Adrenal gland (tissue), 12 donors: ENCODE results near the gene ARMH1. TPM values are rescaled to one million over a fixed set of nuclear protein-coding genes. Genes with fewer than 3 reads are reported as not detected.
"Not testable (repeated sequence)": the region's sequence is repeated elsewhere in the genome, so short reads cannot be mapped to it uniquely, and the experiment has no call there.

ENCODE experiments used
- DNase-seq, 7 donors: peaks; one replicate each; pipeline ENCODE4 v3.0.0-alpha.2; 2019 to 2020
- H3K27ac ChIP-seq, 5 donors: fragments of 200-600 bp; sonication (generic) in 4 of 5; 1 replicate in 3 of 5; 2 replicates in 2 of 5; pipeline versions ENCODE4 v1.5.1 to v1.8.0; 2016 to 2020; ENCODE audit warnings: mild to moderate bottlenecking in 1 of 5
- H3K27me3 ChIP-seq: fragments of 200-600 bp; 2 replicates; pipeline ENCODE4 v1.8.0; 2021
- H3K36me3 ChIP-seq, 2 donors: fragments of 200-600 bp; replicated peaks in 1 of 2; 1 replicate in 1 of 2; 2 replicates in 1 of 2; pipeline versions ENCODE4 v1.5.1 to v1.8.0; 2018 to 2022
- H3K4me1 ChIP-seq, 2 donors: fragments of 200-600 bp; replicated peaks in 1 of 2; 1 replicate in 1 of 2; 2 replicates in 1 of 2; pipeline versions ENCODE4 v1.5.1 to v1.8.0; 2018 to 2021
- H3K4me3 ChIP-seq, 4 donors: fragments of 200-600 bp; sonication (generic) in 3 of 4; one replicate each; pipeline ENCODE4 v1.5.1; 2016 to 2018
- H3K9me3 ChIP-seq, 3 donors: fragments of 200-600 bp; sonication (generic) in 1 of 3; replicated peaks in 1 of 3; 1 replicate in 2 of 3; 2 replicates in 1 of 3; pipeline versions ENCODE4 v1.5.1 to v1.8.0; 2016 to 2021
- POLR2A ChIP-seq, 2 donors: fragments of 450-650 bp; IDR thresholded peaks; one replicate each; pipeline ENCODE4 v1.6.1; 2017; ENCODE audit warnings: antibody characterized with exemption in 2 of 2, mild to moderate bottlenecking in 2 of 2, moderate library complexity in 1 of 2
- WGBS, 4 donors: extraction: QIAGEN DNeasy Blood & Tissue Kit in 2 of 4; methylation state at CpG; one replicate each; pipeline versions ENCODE4 v1.1.5 to v1.1.7; 2013 to 2017; 5-methylcytosine and 5-hydroxymethylcytosine counted together
- intact Hi-C, 2 donors: fragments of 100-400 bp; cut with DNase I; formaldehyde crosslinking; loops; one replicate each; pipeline versions ENCODE4 v1.14.1 to v1.15.0; 2022 to 2023
- polyA plus RNA-seq, 3 donors: library from polyadenylated mRNA; stranded (reverse); fragments of 200-250 nt in 2 of 3; fragments of 350-450 nt in 1 of 3; fragmentation: Illumina TruSeq in 1 of 3; extraction: RNeasy Lipid Tissue Mini Kit (QIAGEN cat#74804) in 1 of 3; gene quantifications; one replicate each; pipeline ENCODE4 v1.2.3, GENCODE V29; 2013 to 2014
- small RNA-seq, 2 donors: library from RNA; depleted of rRNA; stranded (forward); fragments of <200 nt; gene quantifications; one replicate each; pipeline ENCODE3, GENCODE V24; 2016
- total RNA-seq, 9 donors: library from RNA; depleted of rRNA in 4 of 9; stranded (reverse); fragments of >200 nt in 4 of 9; fragments of 120-200 nt in 1 of 9; fragmentation: NEBNext Ultra II Directional in 1 of 9; extraction: Animal tissue kit (Norgen Biotek cat#: 25700) in 1 of 9; gene quantifications; one replicate each; pipeline versions ENCODE4 v1.1.0 to v1.2.4, GENCODE V29; 2013 to 2023
- TF ChIP-seq, protein P1 (sequence below), 6 experiments: fragments of 450-650 bp in 4 of 6; fragments of 200-600 bp in 2 of 6; sonication (generic) in 1 of 6; IDR thresholded peaks; 1 replicate in 5 of 6; 2 replicates in 1 of 6; pipeline versions ENCODE4 v1.5.1 to v1.8.0; 2016 to 2021; ENCODE audit warnings: antibody characterized with exemption in 6 of 6, mild to moderate bottlenecking in 2 of 6, moderate library complexity in 1 of 6
- donor health status: healthy with polysubstance abuse.
- donor health status: Bipolar disorder and iron deficiency.
- donor health status: DM: yes; HTN: yes; CAD: no.
- donor health status: DM: no; HTN: no; CAD: no.
- donor health status: DM: no; HTN: no; CAD: no.
- donor health status: DM: yes; HTN: yes; CAD: no.

The ARMH1 gene
- total and polyA plus RNA-seq, 12 donors: 0.18 to 76.0 (median 4.3) TPM

DNA sequence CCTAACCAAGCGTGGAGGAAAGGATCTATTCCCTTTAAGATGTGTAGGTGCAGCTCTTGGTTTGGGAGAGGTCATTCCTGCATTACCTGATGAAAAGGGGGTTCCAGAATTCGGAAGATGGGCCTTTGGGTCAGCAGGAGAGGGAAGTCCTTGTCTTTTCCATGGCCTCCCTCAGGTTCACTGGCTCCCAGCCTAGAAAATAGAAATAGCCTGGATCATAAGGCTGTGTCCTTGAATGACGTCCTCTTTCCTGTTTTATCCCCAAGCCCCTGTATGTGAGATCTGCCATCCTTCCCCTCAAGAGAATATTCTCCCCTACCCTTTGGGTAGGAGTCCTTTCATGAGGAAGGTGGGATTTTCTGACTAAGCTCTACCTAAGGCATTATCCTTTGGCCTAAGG is 86.4 kb downstream of the ARMH1 start:
- DNase-seq: no peak
- Histone ChIP-seq H3K4me3 (no peak overlapping the region), H3K36me3 (no peaks in the 10 kb centered on the region), H3K9me3 (no peaks in the 10 kb centered on the region), H3K27me3 (no peaks in the 10 kb centered on the region), H3K27ac (no peak overlapping the region), H3K4me1 (no peaks in the 10 kb centered on the region)
- TF ChIP-seq POLR2A (IDR thresholded peaks at IDR 0.05): no peak
- TF ChIP-seq, protein P1, sequence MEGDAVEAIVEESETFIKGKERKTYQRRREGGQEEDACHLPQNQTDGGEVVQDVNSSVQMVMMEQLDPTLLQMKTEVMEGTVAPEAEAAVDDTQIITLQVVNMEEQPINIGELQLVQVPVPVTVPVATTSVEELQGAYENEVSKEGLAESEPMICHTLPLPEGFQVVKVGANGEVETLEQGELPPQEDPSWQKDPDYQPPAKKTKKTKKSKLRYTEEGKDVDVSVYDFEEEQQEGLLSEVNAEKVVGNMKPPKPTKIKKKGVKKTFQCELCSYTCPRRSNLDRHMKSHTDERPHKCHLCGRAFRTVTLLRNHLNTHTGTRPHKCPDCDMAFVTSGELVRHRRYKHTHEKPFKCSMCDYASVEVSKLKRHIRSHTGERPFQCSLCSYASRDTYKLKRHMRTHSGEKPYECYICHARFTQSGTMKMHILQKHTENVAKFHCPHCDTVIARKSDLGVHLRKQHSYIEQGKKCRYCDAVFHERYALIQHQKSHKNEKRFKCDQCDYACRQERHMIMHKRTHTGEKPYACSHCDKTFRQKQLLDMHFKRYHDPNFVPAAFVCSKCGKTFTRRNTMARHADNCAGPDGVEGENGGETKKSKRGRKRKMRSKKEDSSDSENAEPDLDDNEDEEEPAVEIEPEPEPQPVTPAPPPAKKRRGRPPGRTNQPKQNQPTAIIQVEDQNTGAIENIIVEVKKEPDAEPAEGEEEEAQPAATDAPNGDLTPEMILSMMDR (IDR thresholded peaks at IDR 0.05): no peak
- intact Hi-C loops: no loop called here
- WGBS, 4 donors: 71 to 79% (median 74%) methylated on average over 3 of the region's 3 CpGs

DNA sequence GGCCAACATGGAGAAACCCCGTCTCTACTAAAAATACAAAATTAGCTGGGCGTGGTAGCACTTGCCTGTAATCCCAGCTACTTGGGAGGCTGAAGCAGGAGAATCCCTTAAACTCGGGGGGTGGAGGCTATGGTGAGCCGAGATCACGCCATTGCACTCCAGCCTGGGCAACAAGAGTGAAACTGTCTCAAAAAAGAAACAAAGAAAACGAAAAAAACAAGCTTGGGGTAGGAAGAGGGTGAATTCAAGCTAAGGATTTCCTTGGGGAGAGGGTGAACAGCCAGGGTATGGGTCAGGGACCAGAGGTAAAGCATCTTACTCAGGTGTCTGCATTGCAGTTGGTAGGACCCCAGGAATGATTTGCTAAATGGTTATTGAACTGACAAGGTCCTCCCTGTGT is 91.9 kb downstream of the ARMH1 start:
- H3K27me3 ChIP-seq, H3K9me3 ChIP-seq, H3K4me1 ChIP-seq, H3K27ac ChIP-seq, H3K36me3 ChIP-seq, H3K4me3 ChIP-seq, DNase-seq, intact Hi-C loops: not testable (repeated sequence)
- WGBS, 4 donors: 92 to 95% (median 93%) methylated on average over 6 of the region's 6 CpGs

Small RNAs within 50 kb of the gene (small RNA-seq; reads per million reads assigned to genes)
- 0.71 to 2.8 reads per million in 2 donors for gene RNU5D-1
- gene RNU5F-1: 1.9 to 2.8 reads per million in 2 donors

Other genes with a start within 250 kb of the ARMH1 start
- gene TMEM53, start 233 bp upstream of the ARMH1 start, total RNA-seq: 10 to 100 TPM in 7 of 9 donors, 1 to 10 TPM in 2; 7.2 to 47.4 (median 13.0) TPM
- 10 to 100 TPM; 10.5 to 13.5 (median 12.1) TPM for gene TMEM53, start 233 bp upstream of the ARMH1 start, polyA plus RNA-seq
- gene RNU5D-1, start 56.5 kb downstream of the ARMH1 start, total RNA-seq: not detected
- gene RNU5D-1, start 56.5 kb downstream of the ARMH1 start, polyA plus RNA-seq: not detected
- gene KIF2C, start 65.1 kb downstream of the ARMH1 start, total RNA-seq: 10 to 100 TPM in 1 of 9 donors, 1 to 10 TPM in 6, under 1 TPM in 2; 0.26 to 10.4 (median 1.6) TPM
- gene KIF2C, start 65.1 kb downstream of the ARMH1 start, polyA plus RNA-seq: 1 to 10 TPM in 1 of 3 donors, under 1 TPM in 2; 0.48 to 1.3 (median 0.67) TPM
- gene RPS8, start 100.8 kb downstream of the ARMH1 start, total RNA-seq: 1,000 to 10,000 TPM; 1,508 to 2,877 (median 2,470) TPM
- gene RPS8, start 100.8 kb downstream of the ARMH1 start, polyA plus RNA-seq: 1,000 to 10,000 TPM; 1,753 to 3,127 (median 2,737) TPM
- gene BEST4, start 113.5 kb downstream of the ARMH1 start, total RNA-seq: 1 to 10 TPM in 2 of 9 donors, under 1 TPM in 6, not detected in 1; 0.12 to 3.1 (median 0.65) TPM
- 1 to 10 TPM in 2 of 3 donors, under 1 TPM in 1; 0.09 to 6.2 (median 5.3) TPM for gene BEST4, start 113.5 kb downstream of the ARMH1 start, polyA plus RNA-seq
- gene PLK3, start 125.7 kb downstream of the ARMH1 start, total RNA-seq: 10 to 100 TPM in 8 of 9 donors, 1 to 10 TPM in 1; 4.4 to 37.5 (median 16.8) TPM
- gene PLK3, start 125.7 kb downstream of the ARMH1 start, polyA plus RNA-seq: 10 to 100 TPM in 2 of 3 donors, 1 to 10 TPM in 1; 4.9 to 51.8 (median 49.4) TPM
- 1 to 10 TPM in 7 of 9 donors, under 1 TPM in 1, not detected in 1; 0.94 to 9.4 (median 2.5) TPM for gene DYNLT4, start 132.6 kb downstream of the ARMH1 start, total RNA-seq
- gene DYNLT4, start 132.6 kb downstream of the ARMH1 start, polyA plus RNA-seq: 10 to 100 TPM in 1 of 3 donors, 1 to 10 TPM in 1, not detected in 1; 3.0 to 10.3 TPM
- 10 to 100 TPM in 7 of 9 donors, 1 to 10 TPM in 2; 5.2 to 46.3 (median 20.9) TPM for gene BTBD19, start 133.8 kb downstream of the ARMH1 start, total RNA-seq
- 10 to 100 TPM in 2 of 3 donors, 1 to 10 TPM in 1; 4.8 to 67.2 (median 26.5) TPM for gene BTBD19, start 133.8 kb downstream of the ARMH1 start, polyA plus RNA-seq
- gene PTCH2, start 168.5 kb downstream of the ARMH1 start, total RNA-seq: 1 to 10 TPM in 5 of 9 donors, under 1 TPM in 4; 0.42 to 3.0 (median 1.5) TPM
- gene PTCH2, start 168.5 kb downstream of the ARMH1 start, polyA plus RNA-seq: 1 to 10 TPM in 2 of 3 donors, under 1 TPM in 1; 0.40 to 7.8 (median 6.4) TPM